NB4 (cell line): ENCODE results near the gene PLP1.

Experiments used
- POLR2A ChIP-seq: IDR thresholded peaks from 2 replicates; pipeline ENCODE4 v1.6.1; 2011; ENCODE audit warnings: mild to moderate bottlenecking; ENCODE audit not compliant: insufficient read length; ENCODE audit errors: extremely low read depth
- TF ChIP-seq, protein P1 (sequence below): IDR thresholded peaks from one replicate; pipeline ENCODE4 v1.5.1; 2012; ENCODE audit warnings: low read depth, low read length

DNA sequence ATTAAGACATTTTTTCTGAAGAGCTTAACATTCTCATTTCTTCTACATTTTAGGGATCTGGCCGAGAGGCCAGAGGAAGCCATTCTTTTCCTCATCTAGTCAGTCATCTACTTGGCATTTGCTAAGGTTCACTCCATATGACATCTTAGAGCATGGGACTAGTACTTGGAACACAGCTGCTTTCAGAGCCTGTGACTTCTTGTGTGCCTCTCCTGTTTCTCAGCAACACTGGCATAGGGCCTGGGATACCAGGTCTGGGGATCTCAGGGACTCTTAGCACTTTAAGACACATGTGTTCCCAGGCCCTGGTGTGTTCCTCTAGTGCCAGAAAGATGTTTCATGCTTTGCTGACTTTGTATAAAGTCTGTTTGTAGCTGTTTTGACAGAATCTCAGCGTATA lies 7.3 kb downstream of the PLP1 start:
- TF ChIP-seq, protein P1, sequence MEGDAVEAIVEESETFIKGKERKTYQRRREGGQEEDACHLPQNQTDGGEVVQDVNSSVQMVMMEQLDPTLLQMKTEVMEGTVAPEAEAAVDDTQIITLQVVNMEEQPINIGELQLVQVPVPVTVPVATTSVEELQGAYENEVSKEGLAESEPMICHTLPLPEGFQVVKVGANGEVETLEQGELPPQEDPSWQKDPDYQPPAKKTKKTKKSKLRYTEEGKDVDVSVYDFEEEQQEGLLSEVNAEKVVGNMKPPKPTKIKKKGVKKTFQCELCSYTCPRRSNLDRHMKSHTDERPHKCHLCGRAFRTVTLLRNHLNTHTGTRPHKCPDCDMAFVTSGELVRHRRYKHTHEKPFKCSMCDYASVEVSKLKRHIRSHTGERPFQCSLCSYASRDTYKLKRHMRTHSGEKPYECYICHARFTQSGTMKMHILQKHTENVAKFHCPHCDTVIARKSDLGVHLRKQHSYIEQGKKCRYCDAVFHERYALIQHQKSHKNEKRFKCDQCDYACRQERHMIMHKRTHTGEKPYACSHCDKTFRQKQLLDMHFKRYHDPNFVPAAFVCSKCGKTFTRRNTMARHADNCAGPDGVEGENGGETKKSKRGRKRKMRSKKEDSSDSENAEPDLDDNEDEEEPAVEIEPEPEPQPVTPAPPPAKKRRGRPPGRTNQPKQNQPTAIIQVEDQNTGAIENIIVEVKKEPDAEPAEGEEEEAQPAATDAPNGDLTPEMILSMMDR, result no peak
- no peak for TF ChIP-seq POLR2A
